ENCODE data around the gene ZNF346.

Gene ZNF346

DNA sequence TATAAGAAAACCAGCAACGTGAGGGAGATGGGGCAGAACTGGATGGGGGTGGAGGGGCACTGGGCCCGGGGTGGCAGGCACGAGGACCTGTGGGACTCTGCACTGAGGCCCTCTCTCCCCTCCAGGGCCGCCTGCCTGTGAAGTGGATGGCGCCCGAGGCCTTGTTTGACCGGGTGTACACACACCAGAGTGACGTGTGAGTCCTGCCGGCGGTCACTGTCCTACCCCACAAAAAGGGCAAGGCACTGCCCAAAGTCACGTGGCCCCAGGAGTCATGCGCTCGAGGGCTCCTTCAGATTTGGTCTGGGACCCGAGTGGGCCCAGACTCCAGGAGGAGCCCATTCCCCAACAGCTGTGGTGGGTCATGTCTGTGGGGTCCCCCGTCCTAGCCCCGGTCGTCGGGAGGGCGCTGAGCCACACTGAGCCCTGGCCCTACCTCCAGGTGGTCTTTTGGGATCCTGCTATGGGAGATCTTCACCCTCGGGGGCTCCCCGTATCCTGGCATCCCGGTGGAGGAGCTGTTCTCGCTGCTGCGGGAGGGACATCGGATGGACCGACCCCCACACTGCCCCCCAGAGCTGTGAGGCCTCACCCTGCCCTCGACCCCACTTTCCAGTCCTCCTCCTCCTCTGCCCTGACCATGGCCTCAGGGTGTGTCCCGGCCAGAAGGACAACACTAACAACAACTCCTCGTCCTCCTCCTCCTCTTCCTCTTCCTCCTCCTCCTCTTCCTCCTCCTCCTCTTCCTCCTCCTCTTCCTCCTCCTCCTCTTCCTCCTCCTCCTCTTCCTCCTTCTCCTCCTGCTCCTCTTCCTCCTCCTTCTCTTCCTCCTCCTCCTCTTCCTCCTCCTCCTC is 73.9 kb downstream of the ZNF346 start:
- DNase-seq, result no peak

GRCh38 chr5:177097016-177097985 is 74.8 kb downstream of the ZNF346 start:
- no peak for DNase-seq

GRCh38 chr5:177098120-177098469 is 75.6 kb downstream of the ZNF346 start:
- DNase-seq, result no peak

- DNase-seq, result peak; percentile 81
Observed at GRCh38 chr5:177098470-177099141, 76.1 kb downstream of the ZNF346 start.

- no peak for DNase-seq
Observed at GRCh38 chr5:177099422-177100093, 77.1 kb downstream of the ZNF346 start.

DNA sequence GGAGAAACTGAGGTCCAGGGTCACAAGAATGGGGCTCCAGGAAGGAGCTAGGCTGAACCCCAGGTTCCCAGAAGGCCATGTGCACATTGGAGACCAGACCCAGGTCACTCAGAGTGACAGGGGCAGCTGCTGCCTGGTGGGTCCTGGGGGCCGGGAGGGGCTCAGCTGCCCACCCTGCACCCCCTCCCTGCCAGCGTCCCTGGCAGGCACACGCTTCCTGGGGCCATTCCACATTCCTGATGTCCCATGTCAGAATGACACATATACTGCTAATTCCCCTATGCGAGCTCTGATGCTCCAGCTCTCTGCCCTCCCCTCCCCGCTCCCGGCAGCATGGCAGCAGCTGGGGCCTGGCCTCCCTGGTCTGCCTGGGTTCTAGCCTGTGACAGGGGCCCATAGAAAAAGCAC is 78.2 kb downstream of the ZNF346 start:
- peak; percentile 83 for DNase-seq

DNA sequence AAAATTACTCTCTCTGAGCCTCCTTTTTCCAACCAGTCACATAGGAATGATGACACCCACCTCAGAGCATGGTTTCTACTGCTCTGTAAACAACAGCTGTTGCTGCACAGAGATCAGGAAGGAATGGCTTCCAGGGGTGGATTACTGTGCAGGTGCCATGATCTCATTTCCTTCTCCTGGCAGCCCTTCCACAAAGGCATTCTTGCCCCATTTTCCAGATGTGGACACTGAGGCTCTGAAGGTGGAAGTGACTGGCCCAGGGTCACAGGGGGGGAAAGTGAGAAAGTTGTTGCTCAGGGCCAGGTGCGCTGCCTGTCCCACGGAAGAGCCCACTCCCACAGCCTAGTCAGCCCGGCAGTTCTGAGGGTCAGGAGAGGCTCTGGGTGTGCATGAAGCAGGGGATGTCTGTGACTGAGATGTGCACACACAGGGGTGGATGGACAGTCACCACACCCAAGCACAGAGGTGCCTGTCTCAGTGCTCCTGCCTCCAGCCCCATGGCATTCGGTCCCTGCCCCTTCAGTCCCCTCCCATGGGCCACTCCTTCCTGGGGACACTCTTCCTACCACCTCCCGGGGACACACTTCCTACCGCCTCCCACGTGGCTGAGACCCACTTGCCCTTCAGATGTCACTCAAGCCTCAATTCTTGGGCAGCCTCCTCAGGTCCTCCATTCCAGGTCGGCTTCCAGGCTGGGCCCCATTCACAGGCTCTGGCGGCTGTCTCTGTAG is 81.2 kb downstream of the ZNF346 start:
- DNase-seq, result peak; percentile 65

DNA sequence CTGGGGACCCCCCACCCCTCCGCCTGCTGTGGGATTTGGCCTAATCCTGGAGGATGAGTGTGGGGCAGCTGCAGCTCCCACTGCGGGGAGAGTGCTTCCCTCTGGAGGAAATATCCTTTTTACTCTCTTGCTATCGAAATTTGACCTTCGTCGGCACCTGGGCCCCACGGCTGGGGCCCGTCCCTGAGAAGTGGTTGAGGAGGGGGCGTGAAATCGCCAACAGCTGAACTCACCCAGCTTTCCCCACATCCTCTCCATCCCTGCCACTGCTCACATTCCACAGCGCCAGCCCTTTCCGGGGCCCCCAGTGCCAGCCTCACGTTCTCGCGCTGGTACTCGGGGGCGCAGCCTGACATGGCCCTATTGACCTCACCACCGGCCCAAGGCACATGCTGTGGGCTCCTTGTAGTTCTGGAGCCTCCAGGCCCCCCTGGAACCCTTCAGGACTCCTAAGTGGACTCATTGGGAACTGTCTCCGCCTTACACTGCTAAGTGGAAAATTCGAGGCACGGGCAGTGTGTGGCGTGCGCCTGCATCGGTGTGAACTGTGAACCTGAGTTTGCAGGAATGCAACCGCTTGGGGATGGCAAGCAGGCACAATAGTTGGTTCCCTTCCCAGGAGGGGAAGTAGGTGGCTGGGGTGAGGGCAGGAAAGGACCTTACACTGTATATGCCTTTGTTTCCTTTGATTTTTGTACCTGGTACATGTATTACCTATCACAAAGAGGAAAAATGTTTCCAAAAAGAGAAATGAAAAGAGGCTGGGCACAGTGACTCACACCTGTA is 83.4 kb downstream of the ZNF346 start:
- DNase-seq, result no peak

- DNase-seq, result no peak
Observed at GRCh38 chr5:177107159-177107558, 84.7 kb downstream of the ZNF346 start.

DNA sequence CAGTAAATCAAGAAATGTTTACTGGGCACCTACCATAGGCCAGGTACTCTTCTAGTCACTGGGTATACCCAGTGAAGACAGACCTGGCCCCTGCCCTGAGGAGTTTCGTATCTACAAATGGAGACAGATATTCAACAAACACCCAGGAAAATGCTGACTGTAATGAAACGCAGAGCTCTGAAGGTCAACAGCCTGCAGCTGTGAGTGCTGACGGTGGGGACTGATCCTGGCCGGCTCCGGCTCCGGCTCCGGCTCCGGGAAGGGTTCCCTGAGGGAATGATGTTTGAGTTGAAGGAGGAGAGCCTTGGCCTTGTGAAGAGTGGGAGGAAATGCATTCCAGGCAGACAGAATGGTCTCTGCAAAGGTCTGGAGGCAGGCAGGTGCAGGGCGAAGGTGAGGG is 87.3 kb downstream of the ZNF346 start:
- no peak for DNase-seq

- DNase-seq, result peak; percentile 17
Observed at GRCh38 chr5:177111720-177112394, 89.4 kb downstream of the ZNF346 start.

GRCh38 chr5:177112589-177113220 is 90.2 kb downstream of the ZNF346 start:
- DNase-seq, result no peak

DNA sequence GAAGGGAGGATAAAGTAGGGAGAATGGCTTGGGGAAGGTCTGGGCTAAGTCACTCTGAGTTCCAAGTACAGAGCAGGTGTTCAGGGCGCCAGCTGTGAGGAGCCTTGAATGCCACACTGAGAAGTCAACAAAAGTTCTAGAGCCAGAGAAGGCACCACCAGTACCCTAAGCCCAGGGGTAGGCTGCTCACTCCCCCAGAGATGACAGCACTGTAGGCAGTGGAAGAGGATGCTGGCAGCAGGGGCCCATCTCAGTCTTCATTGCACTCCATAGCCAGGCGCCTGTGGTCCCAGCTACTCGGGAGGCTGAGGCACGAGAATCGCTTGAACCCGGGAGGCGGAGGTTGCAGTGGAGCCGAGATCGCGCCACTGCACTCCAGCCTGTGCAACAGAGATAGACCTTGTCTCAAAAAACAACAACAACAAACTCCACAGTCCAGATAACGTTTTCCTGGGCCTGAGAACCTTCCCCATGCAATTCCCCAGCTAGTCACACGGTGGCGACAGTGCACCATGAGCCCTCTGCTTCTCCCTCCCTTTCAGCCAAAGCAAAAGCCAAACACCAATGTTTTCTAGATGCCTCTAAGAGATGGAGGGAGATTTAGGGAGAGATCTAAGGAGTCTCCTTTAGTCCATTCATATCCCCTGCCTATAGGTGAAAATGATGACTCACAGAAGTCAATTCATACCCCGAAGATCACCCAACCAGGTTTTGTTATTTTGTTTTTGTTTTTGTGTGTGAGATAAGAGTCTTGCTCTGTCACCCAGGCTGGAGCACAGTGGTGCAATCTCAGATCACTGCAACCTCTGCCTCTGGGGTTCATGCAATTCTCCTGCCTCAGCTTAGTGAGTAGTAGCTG is 91.3 kb downstream of the ZNF346 start:
- peak; percentile 55 for DNase-seq

DNA sequence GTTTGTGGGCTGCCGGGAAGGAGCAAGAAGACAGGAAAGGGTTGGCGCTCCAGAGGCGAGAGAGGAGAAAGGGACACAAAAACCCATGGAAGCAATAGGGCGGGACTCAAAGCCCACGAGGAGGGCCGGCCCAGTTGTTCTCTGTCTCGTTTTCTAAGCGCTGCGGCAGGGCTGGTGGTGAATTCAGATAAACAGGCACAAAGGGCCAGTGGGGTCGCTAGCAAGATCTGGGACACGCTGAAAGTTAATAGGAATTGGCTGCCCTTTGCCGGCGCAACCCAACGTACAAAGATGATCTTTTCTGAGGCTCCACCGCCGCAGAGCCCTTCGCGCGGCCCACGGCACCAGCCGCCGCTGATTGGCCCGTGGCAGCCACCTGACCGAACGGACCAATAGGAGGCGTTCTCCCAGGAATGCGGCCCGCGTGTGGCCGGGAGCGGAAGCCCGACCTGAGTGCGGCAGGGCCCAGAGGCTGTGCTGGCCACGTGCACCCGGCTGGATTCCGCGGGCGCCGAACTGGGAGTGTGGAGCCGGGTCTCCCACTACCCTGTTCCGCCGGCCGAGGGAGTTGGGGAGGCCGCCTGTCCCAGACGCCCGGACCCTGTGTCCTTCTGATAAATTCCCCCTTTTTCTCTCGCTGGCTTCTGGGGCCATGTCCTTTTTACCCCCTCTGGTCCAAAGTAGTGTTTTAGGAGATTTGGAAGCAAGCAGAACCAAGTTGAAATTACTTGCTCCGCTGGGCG is 94.3 kb downstream of the ZNF346 start:
- no peak for DNase-seq

DNA sequence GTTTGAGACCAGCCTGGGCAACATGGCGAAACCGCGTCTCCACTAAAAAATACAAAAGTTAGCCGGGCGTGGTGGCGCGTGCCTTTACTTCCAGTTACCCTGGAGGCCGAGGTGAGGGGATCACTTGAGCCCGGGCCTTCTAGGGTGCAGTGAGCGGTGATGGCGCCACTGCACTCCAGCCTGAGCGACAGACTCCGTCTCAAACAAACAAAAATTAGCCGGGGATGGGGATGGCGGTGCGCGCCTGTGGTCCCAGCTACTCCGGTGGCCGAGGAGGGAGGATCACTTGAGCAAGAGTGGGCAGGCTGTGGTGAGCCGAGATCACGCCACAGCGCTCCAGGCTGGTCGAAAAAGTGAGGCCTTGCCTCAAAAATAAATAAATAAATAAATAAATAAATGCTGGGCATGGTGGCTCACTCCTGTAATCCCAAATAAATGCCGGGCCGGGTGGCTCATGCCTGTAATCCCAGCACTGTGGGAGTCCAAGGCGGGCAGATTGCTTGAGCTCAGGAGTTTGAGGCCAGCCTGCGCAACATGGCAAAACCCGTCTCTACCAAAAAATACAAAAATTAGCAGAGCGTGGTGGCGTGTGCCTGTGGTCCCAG is 95.0 kb downstream of the ZNF346 start:
- DNase-seq, result no peak

GRCh38 chr5:177122566-177122965 is 100.1 kb downstream of the ZNF346 start:
- no peak for DNase-seq

GRCh38 chr5:177123789-177124485 is 101.4 kb downstream of the ZNF346 start:
- DNase-seq, result no peak
